ENCODE data around the gene EFNB2. TPM values are rescaled to one million over a fixed set of nuclear protein-coding genes. Genes with fewer than 3 reads are reported as not detected.

Gene EFNB2
- total and polyA plus RNA-seq, 2 of the 8 experiments (the other 6 are each of a cell fraction or from before 2014, with no cell fraction given), result 8.2 to 12.0 TPM

- H2AFZ ChIP-seq (ENCODE audit: low read length), result no peak overlapping the region
Observed at GRCh38 chr13:106484537-106485193, 50.8 kb downstream of the EFNB2 start.

More at GRCh38 chr13:106484537-106485193, 50.8 kb downstream of the EFNB2 start:
- Histone ChIP-seq H4K91ac (replicated peaks; ENCODE audit: insufficient read length, low read length) (no peak overlapping the region), H3K27ac (ENCODE audit: low read depth, low read length) (no peak overlapping the region), H2BK12ac (ENCODE audit: low read depth, low read length) (no peak overlapping the region), H3K4me3 (ENCODE audit: extremely low read depth in 1 of 4, insufficient read depth in 2 of 4, low read depth in 3 of 4, low read length in 4 of 4) (no peak overlapping the region), H3K14ac (ENCODE audit: insufficient read length) (no peak overlapping the region), H3K4ac (replicated peaks; ENCODE audit: insufficient read length, low read depth, low read length) (no peak overlapping the region), H3K4me2 (ENCODE audit: insufficient read depth in 1 of 2, low read depth in 2 of 2, low read length in 2 of 2) (no peak overlapping the region), H3K23me2 (ENCODE audit: low read depth, low read length) (peaks cover 2% of the 10 kb centered on the region; the same call in 1 of the 2 replicates), H3K9ac (replicated peaks in 1 of 4; ENCODE audit: extremely low read depth in 1 of 4, low read depth in 3 of 4, low read length in 3 of 4) (no peak overlapping the region), H3K27me3 (replicated peaks in 1 of 4; ENCODE audit: control insufficient read depth in 3 of 4, extremely low read depth in 1 of 4, insufficient read depth in 3 of 4, low read length in 3 of 4) (no peaks in the 10 kb centered on the region), H3K79me2 (ENCODE audit: control insufficient read depth in 1 of 2, insufficient read depth in 2 of 2, low read length in 2 of 2) (no peaks in the 10 kb centered on the region), H2BK15ac (ENCODE audit: low read length) (no peak overlapping the region), H3K56ac (replicated peaks; ENCODE audit: insufficient read length, low read depth, low read length) (no peak overlapping the region), H2BK120ac (replicated peaks; ENCODE audit: low read depth, low read length) (no peak overlapping the region), H3K9me3 (ENCODE audit: insufficient read depth in 2 of 2, low read depth in 1 of 2, low read length in 1 of 2) (no peaks in the 10 kb centered on the region), H3K36me3 (ENCODE audit: control insufficient read depth in 2 of 4, insufficient read depth in 4 of 4, low read length in 3 of 4) (no peaks in the 10 kb centered on the region), H3K18ac (ENCODE audit: extremely low read depth, low read length) (no peak overlapping the region), H4K20me1 (replicated peaks in 1 of 2; ENCODE audit: control insufficient read depth in 1 of 2, insufficient read depth in 2 of 2, low read length in 2 of 2) (no peaks in the 10 kb centered on the region), H4K5ac (ENCODE audit: insufficient read length, low read depth, low read length) (no peak overlapping the region), H3K23ac (ENCODE audit: insufficient read length) (no peak overlapping the region), H3K4me1 (replicated peaks in 1 of 4; ENCODE audit: control insufficient read depth in 3 of 4, insufficient read depth in 4 of 4, low read length in 3 of 4) (no peaks in the 10 kb centered on the region), H3K79me1 (ENCODE audit: low read depth, low read length) (no peaks in the 10 kb centered on the region), H2AK5ac (ENCODE audit: low read depth, low read length) (no peak overlapping the region), H2BK5ac (ENCODE audit: low read depth, low read length) (no peak overlapping the region), H4K8ac (ENCODE audit: extremely low read depth, insufficient read depth, low read length) (no peak overlapping the region), H2BK20ac (ENCODE audit: low read length) (no peak overlapping the region)
- TF ChIP-seq RXRA (IDR thresholded peaks at IDR 0.05; ENCODE audit: insufficient read depth, low read depth, low read length), result no peak
- TF ChIP-seq, protein P1, sequence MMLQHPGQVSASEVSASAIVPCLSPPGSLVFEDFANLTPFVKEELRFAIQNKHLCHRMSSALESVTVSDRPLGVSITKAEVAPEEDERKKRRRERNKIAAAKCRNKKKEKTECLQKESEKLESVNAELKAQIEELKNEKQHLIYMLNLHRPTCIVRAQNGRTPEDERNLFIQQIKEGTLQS (IDR thresholded peaks at IDR 0.05; ENCODE audit: insufficient read depth, low read depth, low read length), result no peak
- TF ChIP-seq E2F6 (IDR thresholded peaks at IDR 0.05), result no peak
- TF ChIP-seq SP4 (IDR thresholded peaks at IDR 0.05; ENCODE audit: low read length), result no peak
- TF ChIP-seq SAP30 (IDR thresholded peaks at IDR 0.05; ENCODE audit: insufficient read depth, insufficient replicate concordance, low read length), result no peak
- TF ChIP-seq SIN3A (conservative IDR thresholded peaks at IDR 0.05 in 1 of 2, IDR thresholded peaks at IDR 0.05 in 1 of 2; ENCODE audit: low read depth in 1 of 2, low read length in 2 of 2), result no peak
- TF ChIP-seq EZH2 (IDR thresholded peaks at IDR 0.05; ENCODE audit: low read depth, low read length, severe bottlenecking), result no peak
- no peak for TF ChIP-seq TAF1 (IDR thresholded peaks at IDR 0.05; ENCODE audit: low read depth, low read length)
- TF ChIP-seq TBP (IDR thresholded peaks at IDR 0.05; ENCODE audit: low read depth, low read length), result no peak
- FAIRE-seq (no peak), DNase-seq (ENCODE audit: low read depth in 1 of 2, low spot score in 2 of 2) (no peak)
- WGBS, 2 experiments (ENCODE audit: extremely low coverage in 1 of 2, insufficient coverage in 1 of 2, insufficient read length in 1 of 2, insufficient replicate concordance in 2 of 2, low coverage in 1 of 2, low lambda C conversion rate in 2 of 2, missing lambda C conversion rate in 1 of 2), result 90% methylated on average over 12 of the region's 12 CpGs; no CpG with 5 or more reads in 1 of the 2 experiments
- ChIA-PET POLR2A (ENCODE audit: partially characterized antibody) (no interaction called here), CTCF (ENCODE audit: partially characterized antibody) (interaction anchor here (1.0 to 2.0 kb wide), 4 partner anchors 9 to 50 kb away, joined by 3 to 7 read pairs (median 4); no protein-coding TSS in a partner anchor)

All from H1 (cell line).